GM18517 (cell line): Measurements from ENCODE around the gene CAPNS1.
"Not testable (repeated sequence)": the region's sequence is repeated elsewhere in the genome, so short reads cannot be mapped to it uniquely, and the experiment has no call there.

Experiments used
- ATAC-seq: cut with Tn5 transposase; IDR thresholded peaks from one replicate; pipeline ENCODE4 v1.9.1; 2021; ENCODE audit warnings: mild to moderate bottlenecking, moderate library complexity; ENCODE audit not compliant: unreplicated experiment

CAPNS1 gene

DNA sequence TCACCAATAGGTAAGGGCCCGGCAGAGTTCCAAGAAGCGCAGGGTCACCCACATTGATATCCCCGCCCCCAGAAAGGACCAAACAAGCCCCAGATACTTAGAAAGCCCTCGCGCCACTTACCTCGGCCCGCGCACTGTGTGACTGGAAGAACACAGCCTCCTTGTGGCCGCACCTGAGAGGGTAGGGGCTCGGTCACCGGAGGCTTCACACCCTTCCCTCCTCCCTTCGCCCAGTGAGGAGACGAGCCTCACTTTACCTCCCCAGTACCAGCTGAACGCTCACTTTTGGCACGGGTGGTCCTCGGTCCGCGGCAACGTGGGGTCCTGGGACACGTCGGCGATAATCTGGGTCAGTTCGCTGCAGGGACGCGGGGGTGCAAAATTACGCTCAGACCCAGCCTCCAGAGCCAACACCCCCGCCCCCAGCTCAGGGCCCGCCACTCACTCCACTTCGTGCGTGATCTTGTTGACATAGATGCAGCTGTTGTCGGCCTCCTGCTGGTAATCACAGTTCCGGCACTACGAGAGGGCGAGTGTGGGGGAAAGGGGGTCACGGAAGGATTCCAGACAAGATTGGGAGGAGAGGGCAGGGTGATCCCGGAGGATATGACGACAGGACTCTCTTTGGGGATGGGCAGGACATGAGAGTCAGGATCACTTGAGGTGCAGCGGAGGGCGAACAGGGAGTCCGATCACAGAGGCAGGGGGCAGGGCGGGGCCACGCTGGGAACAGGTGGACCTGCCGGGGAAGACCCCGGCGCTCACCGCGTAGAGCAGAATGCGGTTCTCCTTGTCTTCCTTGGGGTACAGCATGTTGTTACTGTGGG, 25.8 kb upstream of the CAPNS1 start:
- ATAC-seq = no peak

DNA sequence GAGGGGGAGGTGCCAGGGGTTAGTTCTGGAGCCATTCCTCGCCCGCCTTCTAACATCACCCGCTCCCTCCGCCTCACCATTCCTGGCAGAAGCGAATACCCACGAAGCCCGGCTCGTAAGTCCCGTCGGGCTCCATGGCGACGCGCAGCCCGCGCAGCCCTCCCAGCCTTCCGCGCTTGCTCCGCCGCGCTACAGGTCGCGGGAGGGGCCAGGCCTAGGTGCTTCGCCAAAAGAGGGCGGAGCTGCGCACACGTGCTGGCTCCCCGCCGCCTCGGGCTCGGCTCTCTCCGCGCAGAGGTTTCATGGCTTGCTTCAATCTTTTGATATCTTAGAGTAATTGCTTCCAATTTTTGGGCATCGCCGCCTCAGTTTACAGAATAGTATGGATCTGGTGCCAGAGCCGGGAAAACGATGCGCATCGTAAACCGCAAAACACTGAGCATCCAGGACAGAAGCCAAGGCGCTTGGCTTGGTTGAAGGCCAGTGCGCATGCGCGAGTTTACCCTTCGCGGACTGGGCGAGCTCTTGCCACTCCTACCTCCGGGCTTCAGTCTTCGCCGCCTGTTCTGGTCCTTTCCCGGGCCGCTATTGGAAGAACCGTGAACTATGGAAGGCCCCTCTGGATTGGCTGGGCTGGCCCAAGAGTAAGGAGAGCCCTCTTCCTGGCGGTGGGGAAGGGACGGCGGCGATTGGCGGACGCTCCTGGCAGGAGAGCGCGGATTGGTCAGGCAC, 25.0 kb upstream of the CAPNS1 start, which contains the start of gene POLR2I:
Gene POLR2I, minus strand, starts transcription at position 155 of the 732 bp plus-strand sequence. Its CDS starts 19 bp downstream, at position 136.
- peak; percentile 80 for ATAC-seq

DNA sequence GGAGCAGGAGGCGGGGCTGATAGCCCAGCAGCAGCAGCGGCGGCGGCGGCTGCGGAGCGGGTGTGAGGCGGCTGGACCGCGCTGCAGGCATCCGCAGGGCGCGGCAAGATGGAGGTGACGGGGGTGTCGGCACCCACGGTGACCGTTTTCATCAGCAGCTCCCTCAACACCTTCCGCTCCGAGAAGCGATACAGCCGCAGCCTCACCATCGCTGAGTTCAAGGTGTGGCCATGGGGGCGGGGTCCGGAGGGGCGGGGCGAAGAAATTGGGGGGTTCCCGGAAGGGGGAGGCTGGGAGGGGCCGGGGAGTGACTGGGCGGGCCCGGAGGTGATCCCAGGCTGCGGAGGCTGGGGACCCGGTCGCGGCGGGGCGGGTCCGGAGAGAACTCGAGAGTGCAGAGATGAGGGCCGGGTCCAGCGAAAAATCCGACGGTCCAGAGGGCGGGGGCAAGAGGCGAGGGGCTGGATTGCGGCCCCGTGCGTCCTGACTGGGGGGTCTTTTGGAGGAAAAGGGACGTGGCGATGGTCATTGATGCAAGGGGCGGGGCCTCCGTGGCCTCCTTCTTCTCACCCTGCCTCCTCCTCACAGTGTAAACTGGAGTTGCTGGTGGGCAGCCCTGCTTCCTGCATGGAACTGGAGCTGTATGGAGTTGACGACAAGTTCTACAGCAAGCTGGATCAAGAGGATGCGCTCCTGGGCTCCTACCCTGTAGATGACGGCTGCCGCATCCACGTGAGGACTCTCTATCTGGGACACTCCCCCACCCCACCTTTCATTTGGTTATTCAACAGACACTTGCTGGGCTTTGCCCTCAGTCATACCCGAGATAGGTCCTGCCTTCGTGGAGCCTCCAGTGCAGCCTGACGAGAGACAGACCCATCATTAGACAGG, 24.2 kb upstream of the CAPNS1 start, which contains the start of gene TBCB:
Gene TBCB, plus strand, starts transcription at position 16 of the 891 bp plus-strand sequence. Its CDS starts 93 bp downstream, at position 109.
- ATAC-seq = no peak

DNA sequence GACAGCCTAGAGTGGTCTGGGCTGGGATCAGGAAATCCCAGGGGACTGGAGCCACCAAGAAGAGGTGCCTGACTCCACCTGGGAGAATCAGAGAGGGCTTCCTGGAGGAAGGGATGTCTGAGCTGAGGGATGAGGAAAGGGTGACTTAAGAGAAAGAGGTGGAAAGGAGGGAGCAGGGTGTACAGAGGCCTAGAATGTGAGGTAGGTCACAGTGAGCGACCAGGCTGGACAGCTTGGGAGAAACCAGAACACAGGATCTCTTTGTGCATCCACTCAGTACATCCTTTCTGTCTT, 23.6 kb upstream of the CAPNS1 start:
- ATAC-seq = no peak

DNA sequence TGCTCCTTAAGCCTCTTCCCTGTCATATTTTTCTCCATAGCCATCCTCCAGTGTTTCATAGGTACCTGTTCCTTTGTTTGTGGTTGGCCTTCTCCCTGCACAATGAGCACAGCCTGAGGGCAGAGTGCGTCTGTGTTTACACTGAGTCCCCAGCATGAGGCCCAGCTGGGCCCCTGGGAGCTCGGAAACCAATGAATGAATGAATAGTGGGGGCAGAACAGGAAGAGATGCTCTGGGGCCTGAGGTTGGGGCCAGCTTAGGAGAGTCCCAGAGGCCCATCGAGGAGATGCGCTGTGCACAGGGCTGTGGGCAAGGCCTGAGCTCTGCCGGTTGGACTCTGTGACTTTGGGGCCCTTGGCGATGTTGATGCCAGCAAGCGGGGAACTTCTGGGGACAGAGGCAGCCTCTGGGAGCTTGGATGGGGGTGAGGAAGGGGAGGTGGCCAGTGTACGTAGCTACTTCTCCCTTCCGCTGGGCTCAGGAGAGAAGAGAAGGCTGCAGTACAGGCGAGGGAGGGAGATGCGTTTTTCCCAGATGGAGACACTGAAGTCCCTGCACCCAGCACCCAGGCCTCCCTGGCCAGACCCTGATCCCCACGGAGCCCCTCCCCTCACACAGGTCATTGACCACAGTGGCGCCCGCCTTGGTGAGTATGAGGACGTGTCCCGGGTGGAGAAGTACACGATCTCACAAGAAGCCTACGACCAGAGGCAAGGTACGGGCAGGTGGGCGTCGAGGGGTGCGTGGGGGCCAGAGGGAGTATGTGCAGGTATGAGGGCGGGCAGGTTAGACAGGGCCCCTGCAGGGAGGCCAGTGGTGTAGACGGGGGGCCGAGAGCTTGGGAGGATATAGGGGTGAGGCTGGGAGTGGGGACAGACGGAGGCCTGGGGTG, 19.5 kb upstream of the CAPNS1 start:
- no peak for ATAC-seq

DNA sequence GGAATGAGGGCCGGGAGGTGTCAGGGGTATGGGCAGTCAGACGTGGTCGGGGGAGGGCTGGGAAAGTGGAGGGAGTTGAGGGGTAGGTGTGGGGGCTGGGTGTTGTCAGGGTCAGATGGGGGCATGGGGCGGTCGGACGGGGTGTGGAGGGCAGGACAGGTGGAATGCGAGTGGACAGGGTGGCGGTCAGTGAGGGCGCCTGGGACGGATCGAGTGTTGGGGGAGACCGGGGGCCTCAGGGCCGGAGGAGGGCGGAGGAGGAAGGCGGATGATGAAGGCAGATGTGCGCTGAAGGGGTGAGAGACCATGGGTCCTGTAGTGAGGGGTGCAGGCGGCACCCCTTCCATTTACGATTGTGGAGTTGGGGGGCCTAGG, 18.9 kb upstream of the CAPNS1 start:
- ATAC-seq = no peak

DNA sequence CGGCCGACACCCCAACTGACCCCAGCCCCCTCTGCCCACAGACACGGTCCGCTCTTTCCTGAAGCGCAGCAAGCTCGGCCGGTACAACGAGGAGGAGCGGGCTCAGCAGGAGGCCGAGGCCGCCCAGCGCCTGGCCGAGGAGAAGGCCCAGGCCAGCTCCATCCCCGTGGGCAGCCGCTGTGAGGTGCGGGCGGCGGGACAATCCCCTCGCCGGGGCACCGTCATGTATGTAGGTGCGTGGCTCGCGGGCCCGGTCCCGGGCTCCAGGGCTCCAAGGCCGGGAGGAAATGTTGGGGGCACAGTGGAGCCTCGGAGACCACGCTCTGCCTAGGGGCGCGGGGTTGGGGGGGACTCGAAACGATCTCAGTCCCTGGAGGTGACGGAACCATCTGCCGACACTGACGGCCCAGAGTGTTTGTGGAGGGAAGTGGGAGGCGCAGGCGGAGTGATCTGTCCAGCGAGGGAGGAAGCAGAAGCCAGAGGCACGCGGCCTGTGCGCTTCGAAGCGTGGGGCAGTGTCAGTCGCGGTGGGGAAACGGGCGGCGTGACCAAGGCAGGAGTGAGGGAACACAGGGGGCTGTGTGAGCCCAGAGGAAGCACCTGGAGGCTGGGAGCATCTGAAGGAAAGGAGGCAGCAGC, 18.3 kb upstream of the CAPNS1 start:
- no peak for ATAC-seq

DNA sequence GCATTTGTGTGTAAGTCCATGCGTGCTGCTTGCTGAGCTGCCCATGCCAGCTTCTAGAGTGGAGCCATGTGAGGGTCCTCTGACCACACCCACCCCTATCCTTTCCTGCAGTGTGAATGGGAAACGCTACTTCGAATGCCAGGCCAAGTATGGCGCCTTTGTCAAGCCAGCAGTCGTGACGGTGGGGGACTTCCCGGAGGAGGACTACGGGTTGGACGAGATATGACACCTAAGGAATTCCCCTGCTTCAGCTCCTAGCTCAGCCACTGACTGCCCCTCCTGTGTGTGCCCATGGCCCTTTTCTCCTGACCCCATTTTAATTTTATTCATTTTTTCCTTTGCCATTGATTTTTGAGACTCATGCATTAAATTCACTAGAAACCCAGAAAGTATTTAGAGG, 14.3 kb upstream of the CAPNS1 start:
- ATAC-seq = no peak

DNA sequence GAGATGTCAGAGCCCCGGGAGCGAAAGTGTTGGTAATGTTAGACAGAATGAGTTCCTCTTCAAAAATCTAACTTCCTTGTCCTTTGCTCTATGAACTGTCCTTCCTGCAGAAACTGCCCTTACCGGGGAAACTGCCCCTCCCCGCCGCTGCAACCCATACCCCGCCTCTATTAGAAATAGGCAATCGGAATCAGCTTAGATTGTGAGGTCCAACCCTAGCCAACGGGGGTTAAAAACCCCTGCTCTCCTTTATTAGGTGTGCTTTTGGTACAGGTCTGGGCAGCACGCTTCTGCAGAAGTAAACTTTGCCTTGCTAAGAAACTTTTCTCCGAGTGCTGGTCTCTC, 11.5 kb upstream of the CAPNS1 start:
- ATAC-seq = peak; percentile 12

DNA sequence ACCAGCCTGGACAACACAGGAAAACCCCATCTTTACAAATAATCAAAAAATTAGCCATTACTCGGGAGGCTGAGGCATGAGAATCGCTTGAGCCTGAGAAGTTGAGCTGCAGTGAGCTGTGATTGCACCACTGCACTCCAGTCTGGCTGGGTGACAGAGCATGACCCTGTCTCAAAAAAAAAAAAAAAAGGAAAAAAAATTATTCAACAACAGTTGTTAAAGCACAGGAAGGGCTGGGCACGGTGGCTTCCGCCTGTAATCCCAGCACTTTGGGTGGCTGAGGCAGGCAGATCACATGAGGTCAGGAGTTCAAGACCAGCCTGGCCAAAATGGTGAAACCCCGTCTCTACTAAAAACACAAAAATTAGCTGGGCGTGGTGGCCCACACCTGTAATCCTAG, 8.6 kb upstream of the CAPNS1 start:
- not testable (repeated sequence) for ATAC-seq

DNA sequence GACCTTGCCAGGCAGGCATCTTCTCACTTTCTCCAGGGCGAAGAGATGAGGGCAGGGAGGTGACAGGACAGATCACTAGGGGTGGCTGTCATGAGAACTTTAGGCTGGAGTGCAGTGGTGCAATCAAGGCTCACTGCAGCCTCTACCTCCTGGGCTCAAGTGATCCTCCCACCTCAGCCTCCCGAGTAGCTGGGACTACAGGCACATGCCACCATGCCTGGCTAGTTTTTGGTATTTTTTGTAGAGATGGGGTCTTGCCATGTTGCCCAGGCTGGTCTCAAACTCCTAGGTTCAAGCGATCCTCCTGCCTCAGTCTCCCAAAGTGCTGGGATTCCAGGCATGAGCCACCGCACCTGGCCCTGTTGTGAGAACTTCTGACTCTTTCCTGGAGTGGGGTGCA, 5.0 kb upstream of the CAPNS1 start:
- ATAC-seq = not testable (repeated sequence)

DNA sequence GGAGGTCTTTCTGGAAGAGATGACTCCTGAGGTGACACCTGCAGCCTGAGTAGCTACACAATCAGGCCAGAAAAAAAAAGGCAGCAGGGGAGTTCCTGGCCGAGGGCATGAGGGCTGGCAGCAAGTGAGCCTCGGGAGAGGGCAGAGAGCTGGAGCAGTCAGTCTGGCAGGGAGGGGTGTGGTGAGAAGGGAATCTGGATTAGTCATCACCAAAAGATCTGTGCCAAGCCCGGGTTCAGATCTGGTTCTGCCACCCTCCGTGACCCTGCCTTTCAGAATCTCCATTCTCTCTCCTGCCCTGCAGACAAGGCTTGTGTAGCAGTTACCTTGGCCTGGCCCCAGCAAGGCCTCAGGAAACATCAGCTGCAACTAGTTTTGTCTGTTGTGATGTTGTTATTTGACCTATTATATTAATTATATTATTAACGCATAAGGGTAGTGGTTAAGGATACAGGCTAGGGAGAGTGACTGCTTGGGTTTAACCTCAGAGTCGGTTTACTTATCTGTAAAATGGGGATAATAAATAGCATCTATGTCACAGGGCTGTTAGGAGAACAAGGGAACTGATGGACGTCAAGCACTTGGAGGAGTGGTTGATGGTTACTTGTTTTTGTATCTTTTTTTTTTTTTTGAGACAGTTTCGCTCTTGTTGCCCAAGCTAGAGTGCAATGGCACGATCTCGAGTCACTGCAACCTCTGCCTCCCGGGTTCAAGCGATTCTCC, 2.7 kb upstream of the CAPNS1 start:
- ATAC-seq = no peak

DNA sequence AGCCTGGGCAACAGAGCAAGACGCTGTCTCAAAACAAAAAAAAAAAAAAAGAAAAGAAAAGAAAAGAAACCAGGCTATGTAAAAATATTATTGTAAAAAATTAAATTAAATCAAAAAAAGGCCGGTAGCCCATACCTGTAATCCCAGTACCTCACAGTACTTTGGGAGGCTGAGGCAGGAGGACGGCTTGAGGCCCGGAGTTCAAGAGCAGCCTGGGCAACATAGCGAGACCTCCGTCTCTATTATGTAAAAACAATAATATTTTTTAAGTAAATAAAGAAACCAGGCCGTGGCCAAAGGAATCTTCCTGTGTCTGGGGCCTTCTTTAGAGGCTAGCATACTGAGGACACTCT, 770 bp upstream of the CAPNS1 start:
- no peak for ATAC-seq

DNA sequence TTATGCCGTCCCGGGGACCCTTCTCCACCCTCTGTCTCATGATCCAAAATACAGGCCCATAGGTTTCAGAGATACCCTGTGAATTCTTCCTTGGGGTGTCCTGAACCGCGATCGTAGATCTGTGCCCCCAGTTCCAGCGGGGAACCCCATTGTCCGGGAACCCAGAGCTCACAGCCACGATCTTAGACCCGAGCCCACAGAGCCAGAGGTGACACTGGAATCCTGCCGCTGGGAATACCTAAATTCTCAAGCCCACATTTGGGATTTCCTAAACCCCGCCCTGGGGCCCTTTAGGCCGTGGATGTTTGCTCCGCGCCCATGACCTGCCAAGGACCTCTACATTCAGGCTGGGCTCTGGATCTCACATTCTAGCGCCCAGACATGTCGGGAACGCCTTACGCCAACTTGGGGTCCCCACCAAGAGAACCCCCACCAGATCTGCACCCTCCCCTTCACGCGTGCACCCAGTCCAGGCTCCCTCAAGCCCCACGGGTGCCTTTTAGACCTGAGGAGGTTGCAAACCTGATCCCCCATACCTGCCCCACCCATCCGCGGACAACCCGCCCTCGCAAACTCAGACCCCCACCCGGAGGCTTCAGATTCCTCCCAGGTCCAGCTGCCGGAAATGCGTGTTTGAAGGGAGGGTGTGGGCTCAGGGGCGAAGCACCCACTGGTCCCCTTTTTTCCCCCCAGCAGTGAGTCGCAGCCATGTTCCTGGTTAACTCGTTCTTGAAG, 605 bp downstream of the CAPNS1 start:
- ATAC-seq = peak; percentile 5

DNA sequence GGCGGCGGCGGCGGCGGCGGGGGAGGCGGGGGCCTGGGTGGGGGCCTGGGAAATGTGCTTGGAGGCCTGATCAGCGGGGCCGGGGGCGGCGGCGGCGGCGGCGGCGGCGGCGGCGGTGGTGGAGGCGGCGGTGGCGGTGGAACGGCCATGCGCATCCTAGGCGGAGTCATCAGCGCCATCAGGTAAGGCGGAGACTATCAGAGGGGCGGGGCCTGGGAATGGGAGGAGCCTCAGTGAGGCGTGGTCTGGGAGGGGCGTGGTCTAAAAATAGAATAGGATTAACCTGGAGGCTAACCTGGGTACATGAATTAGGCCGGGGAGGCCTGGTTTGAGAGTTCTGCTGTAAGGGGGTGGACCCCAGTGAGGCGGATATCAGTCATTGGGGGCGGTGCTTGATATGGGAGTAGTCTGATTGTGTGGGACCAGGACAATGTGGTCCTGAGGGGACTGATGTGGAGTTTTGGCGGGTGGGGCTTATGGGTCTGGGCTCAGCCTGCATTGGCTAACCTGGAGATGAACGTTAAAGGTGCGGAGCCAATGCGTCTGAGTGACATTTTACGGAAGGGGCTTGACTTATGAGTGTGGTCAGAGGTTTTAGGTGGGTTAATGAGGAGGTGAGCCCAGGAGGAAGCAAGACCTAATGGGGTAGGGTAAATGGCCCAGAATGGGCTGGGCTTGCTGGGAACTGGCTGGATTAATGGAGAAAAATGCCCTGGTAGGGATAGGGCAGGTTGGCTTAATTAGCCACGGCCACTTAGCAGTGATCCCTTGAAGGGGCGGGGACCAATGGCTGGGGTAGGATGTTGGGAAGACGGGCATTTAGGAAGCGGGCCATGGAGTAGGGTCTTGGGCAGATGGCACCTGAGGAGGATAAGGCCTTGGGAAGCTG, 1.4 kb downstream of the CAPNS1 start:
- ATAC-seq = no peak

DNA sequence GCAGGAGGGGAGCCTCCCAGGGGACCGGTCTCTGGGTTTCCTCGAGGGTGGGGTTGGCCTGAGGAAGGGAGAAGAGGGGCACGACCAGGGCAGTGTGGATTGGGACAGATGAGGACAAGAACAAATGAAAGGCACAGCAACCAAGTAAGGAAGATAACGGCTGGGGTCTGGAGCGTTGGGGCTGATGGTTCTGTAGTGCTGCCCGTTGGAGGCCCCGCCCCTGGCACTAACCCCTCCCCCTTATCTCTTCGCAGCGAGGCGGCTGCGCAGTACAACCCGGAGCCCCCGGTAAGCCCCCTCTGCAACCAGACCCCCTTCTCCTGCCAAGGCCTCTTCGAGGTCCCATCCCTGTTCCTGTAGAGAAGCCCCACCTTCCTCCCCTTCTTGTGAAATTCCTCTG, 2.2 kb downstream of the CAPNS1 start:
- ATAC-seq = no peak

DNA sequence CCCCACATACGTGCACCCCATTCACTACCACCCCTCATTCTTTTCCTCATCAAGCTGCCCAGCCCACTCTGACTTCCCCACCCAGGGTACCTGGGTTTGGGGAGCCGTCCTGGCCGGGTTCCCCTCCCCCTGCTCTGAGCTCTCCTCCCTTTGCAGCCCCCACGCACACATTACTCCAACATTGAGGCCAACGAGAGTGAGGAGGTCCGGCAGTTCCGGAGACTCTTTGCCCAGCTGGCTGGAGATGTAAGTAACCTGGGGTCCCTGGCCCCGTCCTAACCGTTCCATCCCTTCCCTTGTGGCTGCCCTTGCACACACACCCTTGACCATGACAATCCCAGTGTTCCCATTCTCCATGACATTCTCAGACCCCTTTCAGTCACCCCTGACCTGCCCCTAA, 2.6 kb downstream of the CAPNS1 start:
- no peak for ATAC-seq

DNA sequence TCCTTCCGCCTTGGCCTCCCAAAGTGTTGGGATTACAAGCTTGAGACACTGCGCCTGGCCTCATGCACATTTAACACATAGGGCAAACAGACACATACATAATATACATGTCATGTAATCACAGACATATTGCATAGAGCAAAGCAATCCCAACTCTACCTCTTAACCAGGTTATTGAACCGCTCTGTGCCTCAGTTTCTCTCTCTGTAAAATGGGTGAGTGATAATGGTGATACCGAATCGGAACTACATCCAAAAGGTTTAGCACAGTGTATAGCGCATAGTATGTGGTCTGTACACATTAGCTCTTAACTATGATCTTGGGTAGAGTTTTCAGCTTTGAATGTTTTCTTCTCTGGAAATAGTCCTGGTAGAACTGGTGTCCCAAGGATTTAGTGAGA, 4.8 kb downstream of the CAPNS1 start:
- no peak for ATAC-seq
